ENCODE measurements around the gene KCNN4. TPM values are rescaled to one million over a fixed set of nuclear protein-coding genes. Genes with fewer than 3 reads are reported as not detected.
"Not testable (repeated sequence)": the region's sequence is repeated elsewhere in the genome, so short reads cannot be mapped to it uniquely, and the experiment has no call there.

KCNN4 gene
- total RNA-seq, 2 donors from 2014 or later = not detected

GRCh38 chr19:43820884-43821215, 40.1 kb upstream of the KCNN4 start:
- Histone ChIP-seq H3K9ac (ENCODE audit: extremely low read depth, low read length, poor library complexity, severe bottlenecking) (no peak overlapping the region), H3K4me3 (ENCODE audit: low read length) (peak overlapping the region; percentile 45), H3K36me3 (ENCODE audit: control insufficient read depth, insufficient read depth, low read length) (no peaks in the 10 kb centered on the region), H3K27me3 (ENCODE audit: control insufficient read depth, insufficient read depth, low read length, poor library complexity, severe bottlenecking) (peaks cover 37% of the 10 kb centered on the region), H3K27ac (ENCODE audit: low read depth, low read length) (no peak overlapping the region), H3K4me1 (ENCODE audit: control insufficient read depth, insufficient read depth, low read length) (no peaks in the 10 kb centered on the region), H3K9me3 (ENCODE audit: control insufficient read depth, low read length) (no peaks in the 10 kb centered on the region)
- H3K27ac Mint-ChIP-seq = no peak overlapping the region
- 70 to 86% methylated on average over 2 to 4 of the region's 5 CpGs for WGBS, 2 experiments (ENCODE audit: insufficient coverage in 1 of 2, insufficient read length in 1 of 2)
- H3K9me3 Mint-ChIP-seq = peaks cover 7% of the 10 kb centered on the region
- no peak for DNase-seq
- no peak for TF ChIP-seq CTCF (conservative IDR thresholded peaks at IDR 0.05)
- peaks cover 3% of the 10 kb centered on the region for H3K4me1 Mint-ChIP-seq
- peaks cover 75% of the 10 kb centered on the region for H3K27me3 Mint-ChIP-seq (ENCODE audit: insufficient read depth)
- H3K4me3 Mint-ChIP-seq = peak overlapping the region; percentile 38
- H3K36me3 Mint-ChIP-seq (ENCODE audit: low read depth) = no peaks in the 10 kb centered on the region

GRCh38 chr19:43820098-43820883, 39.5 kb upstream of the KCNN4 start:
- no peak for TF ChIP-seq CTCF (conservative IDR thresholded peaks at IDR 0.05)
- Mint-ChIP-seq H3K36me3 (ENCODE audit: low read depth) (no peaks in the 10 kb centered on the region), H3K4me1 (peaks cover 3% of the 10 kb centered on the region), H3K27ac (no peak overlapping the region), H3K4me3 (peak overlapping the region; percentile 38), H3K27me3 (ENCODE audit: insufficient read depth) (peaks cover 73% of the 10 kb centered on the region), H3K9me3 (peaks cover 6% of the 10 kb centered on the region)
- peak; percentile 58 for DNase-seq
- Histone ChIP-seq H3K36me3 (ENCODE audit: control insufficient read depth, insufficient read depth, low read length) (no peaks in the 10 kb centered on the region), H3K9me3 (ENCODE audit: control insufficient read depth, low read length) (no peaks in the 10 kb centered on the region), H3K27ac (ENCODE audit: low read depth, low read length) (no peak overlapping the region), H3K9ac (ENCODE audit: extremely low read depth, low read length, poor library complexity, severe bottlenecking) (no peak overlapping the region), H3K27me3 (ENCODE audit: control insufficient read depth, insufficient read depth, low read length, poor library complexity, severe bottlenecking) (peaks cover 37% of the 10 kb centered on the region), H3K4me3 (ENCODE audit: low read length) (peak overlapping the region; percentile 45), H3K4me1 (ENCODE audit: control insufficient read depth, insufficient read depth, low read length) (no peaks in the 10 kb centered on the region)
- 78 to 93% methylated on average over 35 to 48 of the region's 48 CpGs for WGBS, 2 experiments (ENCODE audit: insufficient coverage in 1 of 2, insufficient read length in 1 of 2)

- H3K4me1 Mint-ChIP-seq = peaks cover 3% of the 10 kb centered on the region
- no peak overlapping the region for H3K9ac ChIP-seq (ENCODE audit: extremely low read depth, low read length, poor library complexity, severe bottlenecking)
- H3K27me3 Mint-ChIP-seq (ENCODE audit: insufficient read depth) = peaks cover 71% of the 10 kb centered on the region
- H3K9me3 Mint-ChIP-seq = peaks cover 6% of the 10 kb centered on the region
- no peak for DNase-seq
- no peak overlapping the region for H3K4me3 ChIP-seq (ENCODE audit: low read length)
- no peaks in the 10 kb centered on the region for H3K4me1 ChIP-seq (ENCODE audit: control insufficient read depth, insufficient read depth, low read length)
- H3K36me3 ChIP-seq (ENCODE audit: control insufficient read depth, insufficient read depth, low read length) = no peaks in the 10 kb centered on the region
- H3K27me3 ChIP-seq (ENCODE audit: control insufficient read depth, insufficient read depth, low read length, poor library complexity, severe bottlenecking) = peaks cover 26% of the 10 kb centered on the region
- no peaks in the 10 kb centered on the region for H3K36me3 Mint-ChIP-seq (ENCODE audit: low read depth)
- 82 to 86% methylated on average over 5 of the region's 5 CpGs for WGBS, 2 experiments (ENCODE audit: insufficient coverage in 1 of 2, insufficient read length in 1 of 2)
- no peak overlapping the region for H3K4me3 Mint-ChIP-seq
- no peak overlapping the region for H3K27ac ChIP-seq (ENCODE audit: low read depth, low read length)
- no peak overlapping the region for H3K27ac Mint-ChIP-seq
- no peaks in the 10 kb centered on the region for H3K9me3 ChIP-seq (ENCODE audit: control insufficient read depth, low read length)
- no peak for TF ChIP-seq CTCF (conservative IDR thresholded peaks at IDR 0.05)
Measured at GRCh38 chr19:43818500-43818899, 37.7 kb upstream of the KCNN4 start.

GRCh38 chr19:43817454-43817853, 36.7 kb upstream of the KCNN4 start:
- H3K27ac ChIP-seq (ENCODE audit: low read depth, low read length); H3K9me3 ChIP-seq (ENCODE audit: control insufficient read depth, low read length); H3K4me1 ChIP-seq (ENCODE audit: control insufficient read depth, insufficient read depth, low read length); H3K9ac ChIP-seq (ENCODE audit: extremely low read depth, low read length, poor library complexity, severe bottlenecking); H3K4me3 Mint-ChIP-seq; H3K36me3 Mint-ChIP-seq (ENCODE audit: low read depth); DNase-seq; H3K4me1 Mint-ChIP-seq; H3K36me3 ChIP-seq (ENCODE audit: control insufficient read depth, insufficient read depth, low read length); H3K9me3 Mint-ChIP-seq; H3K27ac Mint-ChIP-seq; H3K4me3 ChIP-seq (ENCODE audit: low read length): not testable (repeated sequence)
- peaks cover 75% of the 10 kb centered on the region for H3K27me3 Mint-ChIP-seq (ENCODE audit: insufficient read depth)
- WGBS, 2 experiments (ENCODE audit: insufficient coverage in 1 of 2, insufficient read length in 1 of 2) = 100% methylated on average over 1 of the region's 1 CpG; no CpG with 5 or more reads in 1 of the 2 experiments
- H3K27me3 ChIP-seq (ENCODE audit: control insufficient read depth, insufficient read depth, low read length, poor library complexity, severe bottlenecking) = peaks cover 26% of the 10 kb centered on the region
